GM21576 (cell line): Measurements from ENCODE around the gene CDO1.
"Not testable (repeated sequence)": the region's sequence is repeated elsewhere in the genome, so short reads cannot be mapped to it uniquely, and the experiment has no call there.

Experiments
- ATAC-seq: cut with Tn5 transposase; IDR thresholded peaks from one replicate; pipeline ENCODE4 v1.9.1; 2021; ENCODE audit warnings: mild to moderate bottlenecking, moderate library complexity; ENCODE audit not compliant: unreplicated experiment

The CDO1 gene

DNA sequence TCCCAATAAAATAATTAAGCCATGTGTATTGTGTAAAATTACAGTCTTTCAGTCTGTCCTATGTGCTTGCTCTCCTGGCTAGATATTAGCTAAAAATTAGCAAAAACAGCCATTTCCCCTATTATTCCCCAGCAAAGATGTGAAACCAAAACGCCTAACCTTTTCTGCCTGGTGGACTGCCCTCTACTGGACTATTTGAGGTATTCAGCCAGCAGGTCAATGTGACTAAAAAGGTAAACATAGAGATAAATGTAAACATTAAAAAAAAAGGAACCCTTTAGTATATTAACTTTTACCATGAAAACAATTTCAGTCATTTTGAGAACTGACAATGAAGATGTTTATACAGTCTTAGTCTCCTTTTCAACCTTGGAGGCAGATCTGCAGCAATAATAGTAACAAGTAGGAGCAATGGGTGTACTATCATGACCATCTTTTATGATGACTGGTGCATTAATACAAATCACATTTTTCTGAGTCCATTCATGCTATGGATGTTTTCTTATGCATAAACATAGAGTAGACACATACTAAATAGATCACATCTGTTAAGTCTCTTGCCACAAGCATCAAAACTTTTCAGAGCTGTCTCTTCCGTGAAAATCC, 14.8 kb upstream of the CDO1 start:
- ATAC-seq = no peak

DNA sequence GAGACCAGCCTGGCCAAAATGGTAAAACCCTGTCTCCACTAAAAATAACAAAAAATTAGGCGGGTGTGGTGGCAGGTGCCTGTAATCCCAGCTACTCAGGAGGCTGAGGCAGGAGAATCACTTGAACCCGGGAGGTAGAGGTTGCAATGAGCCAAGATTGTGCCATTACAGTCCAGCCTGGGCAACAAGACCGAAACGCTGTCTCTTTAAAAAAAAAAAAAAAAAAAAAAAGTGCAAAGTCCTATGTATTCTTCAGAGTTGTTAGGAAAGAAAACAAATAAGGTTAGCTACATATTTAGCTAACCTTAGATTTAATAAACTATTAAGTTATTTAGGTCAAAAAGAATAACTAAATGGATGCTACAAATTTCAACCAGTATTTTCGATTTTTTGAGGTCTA, 13.5 kb upstream of the CDO1 start:
- no peak for ATAC-seq

DNA sequence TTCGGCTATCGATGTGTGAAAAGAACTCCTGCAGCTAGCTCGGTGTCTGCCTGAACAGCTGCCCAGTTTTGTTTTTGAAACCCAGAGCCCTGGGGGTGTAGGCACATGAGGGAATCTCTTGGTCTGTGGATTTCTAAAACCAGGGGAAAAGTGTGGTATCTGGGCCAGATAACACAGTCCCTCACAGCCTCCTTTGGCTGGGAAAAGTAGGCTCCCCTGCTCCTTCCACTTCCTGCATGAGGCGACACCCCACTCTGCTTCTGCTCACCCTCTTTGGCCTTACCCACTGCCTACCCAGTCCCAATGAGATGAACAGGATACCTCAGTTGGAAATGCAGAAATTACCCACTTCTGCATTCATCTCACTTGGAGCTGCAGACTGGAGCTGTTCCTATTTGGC, 9.5 kb upstream of the CDO1 start:
- no peak for ATAC-seq

DNA sequence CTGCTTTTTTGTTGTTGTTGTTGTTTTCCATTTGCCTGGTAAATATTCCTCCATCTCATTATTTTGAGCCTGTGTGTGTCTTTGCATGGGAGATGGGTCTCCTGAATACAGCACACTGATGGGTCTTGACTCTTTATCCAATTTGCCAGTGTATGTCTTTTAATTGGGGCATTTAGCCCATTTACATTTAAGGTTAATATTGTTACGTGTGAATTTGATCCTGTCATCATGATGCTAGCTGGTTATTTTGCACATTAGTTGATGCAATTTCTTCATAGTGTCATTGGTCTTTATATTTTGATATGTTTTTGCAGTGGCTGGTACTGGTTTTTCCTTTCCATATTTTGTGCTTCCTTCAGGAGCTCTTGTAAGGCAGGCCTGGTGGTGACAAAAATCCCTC, 8.5 kb upstream of the CDO1 start:
- not testable (repeated sequence) for ATAC-seq

DNA sequence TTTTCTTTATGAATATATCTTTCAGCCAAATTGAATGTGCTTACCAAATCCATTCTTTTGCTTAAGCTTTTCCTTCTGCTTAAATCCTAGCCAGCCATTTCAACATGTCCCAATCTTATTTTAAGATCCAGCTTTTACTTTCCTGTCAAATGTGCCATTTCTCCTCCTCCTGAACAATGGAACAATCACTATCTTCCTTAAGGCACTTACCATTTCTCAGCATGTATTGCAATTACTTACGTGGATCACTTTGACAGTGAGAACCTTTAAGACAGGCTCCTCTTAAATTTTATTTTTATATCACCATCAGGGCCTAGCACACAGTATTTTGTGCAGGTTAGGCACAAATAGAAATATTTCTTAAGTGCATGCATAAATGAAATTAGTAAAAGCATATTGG, 4.4 kb upstream of the CDO1 start:
- no peak for ATAC-seq

- ATAC-seq = no peak
These were observed 2.4 kb upstream of the CDO1 start for GRCh38 chr5:115818821-115819220.

DNA sequence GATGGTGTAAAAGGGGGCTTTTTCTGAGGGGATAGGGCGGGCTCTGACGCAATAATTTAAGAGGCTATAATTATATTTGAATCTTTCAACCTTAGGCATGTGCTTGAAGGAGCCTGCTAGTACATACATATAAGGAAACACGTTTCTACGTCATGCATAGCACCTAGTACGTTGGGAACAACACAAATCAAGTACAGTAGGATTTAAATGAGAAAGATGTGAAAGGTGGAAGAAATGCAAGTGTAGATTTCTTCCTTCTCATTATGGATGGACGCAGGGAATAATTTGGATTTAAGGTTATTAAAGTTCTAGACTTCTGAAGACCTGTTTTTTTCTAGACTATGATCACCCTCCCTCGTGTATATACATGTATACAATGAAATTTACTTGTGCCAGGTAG, 927 bp upstream of the CDO1 start:
- no peak for ATAC-seq

- ATAC-seq = no peak
These were observed 700 bp downstream of the CDO1 start for GRCh38 chr5:115815693-115816225.

DNA sequence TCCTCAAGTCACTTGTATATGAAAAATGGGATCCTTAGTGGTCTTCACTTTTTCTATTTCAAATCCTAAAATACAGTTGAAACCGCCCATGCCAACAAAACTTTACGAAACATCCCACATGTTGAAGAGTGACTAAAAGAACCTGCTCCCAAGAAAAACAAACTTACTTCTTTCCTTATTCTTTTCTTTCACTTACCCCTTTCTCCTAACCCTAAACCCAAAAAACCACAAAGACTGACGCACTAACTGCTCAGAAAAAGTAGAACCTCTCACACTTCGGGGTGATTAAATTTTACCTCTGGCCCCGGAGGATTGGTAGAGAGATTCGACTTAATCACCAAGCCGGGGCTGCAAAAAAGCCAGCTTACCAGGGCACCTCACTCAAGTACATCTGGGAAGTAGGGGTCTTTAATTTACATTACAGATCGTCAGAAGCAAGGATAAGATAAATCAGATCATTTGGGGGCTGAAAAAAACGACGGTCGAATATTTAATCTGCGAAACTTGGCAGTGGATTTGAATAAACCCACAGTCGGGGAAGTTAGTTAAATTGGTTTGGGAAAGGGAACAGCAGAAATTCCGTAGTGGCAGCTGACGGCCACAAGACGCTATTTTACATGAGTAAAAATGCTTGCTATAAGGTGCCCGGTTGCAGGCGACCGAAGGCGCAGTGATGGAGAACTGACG, 1.3 kb downstream of the CDO1 start:
- ATAC-seq = peak; percentile 21

DNA sequence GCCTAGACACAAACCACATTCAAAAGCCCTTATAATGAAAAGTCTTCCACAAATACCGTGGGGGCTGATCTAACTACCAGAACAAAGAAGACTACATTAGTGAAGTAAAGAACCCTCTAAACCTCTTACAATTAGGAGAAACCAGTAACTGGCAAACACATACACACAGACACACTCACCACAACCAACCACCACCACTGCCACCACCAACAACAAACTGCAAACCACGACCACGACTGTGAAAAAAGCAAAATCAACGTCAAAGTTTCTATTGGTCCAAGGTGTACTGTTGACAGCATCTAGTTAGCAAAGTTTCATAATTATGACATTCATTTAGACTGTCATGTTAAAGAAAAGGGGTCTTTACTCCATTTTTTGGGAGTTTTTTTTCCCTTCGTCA, 2.7 kb downstream of the CDO1 start:
- no peak for ATAC-seq

- ATAC-seq = no peak
These were observed 4.1 kb downstream of the CDO1 start for GRCh38 chr5:115812372-115812771.

- ATAC-seq = no peak
These were observed 5.1 kb downstream of the CDO1 start for GRCh38 chr5:115811406-115811805.

GRCh38 chr5:115810761-115811160, 5.7 kb downstream of the CDO1 start:
- ATAC-seq = no peak

DNA sequence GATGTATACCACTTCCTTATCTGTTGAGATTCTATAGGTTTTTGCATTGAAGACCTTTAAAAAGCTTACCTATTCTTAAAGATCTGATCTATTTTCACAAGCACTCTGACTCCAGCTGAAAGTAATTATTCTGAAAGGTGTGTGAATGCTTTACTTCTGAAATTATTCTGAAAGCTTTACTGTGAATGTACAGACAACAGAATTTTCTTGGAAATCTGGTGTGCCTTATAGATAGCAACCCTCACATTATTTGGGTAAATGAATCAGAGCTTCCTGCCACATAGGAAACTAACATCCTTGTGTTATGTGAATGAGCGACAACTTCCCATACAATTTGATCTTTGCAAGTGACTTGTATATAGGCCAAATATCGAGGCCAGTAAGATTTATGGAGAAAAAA, 6.5 kb downstream of the CDO1 start:
- no peak for ATAC-seq

GRCh38 chr5:115808066-115808465, 8.4 kb downstream of the CDO1 start:
- not testable (repeated sequence) for ATAC-seq

GRCh38 chr5:115807654-115808052, 8.8 kb downstream of the CDO1 start:
- no peak for ATAC-seq

DNA sequence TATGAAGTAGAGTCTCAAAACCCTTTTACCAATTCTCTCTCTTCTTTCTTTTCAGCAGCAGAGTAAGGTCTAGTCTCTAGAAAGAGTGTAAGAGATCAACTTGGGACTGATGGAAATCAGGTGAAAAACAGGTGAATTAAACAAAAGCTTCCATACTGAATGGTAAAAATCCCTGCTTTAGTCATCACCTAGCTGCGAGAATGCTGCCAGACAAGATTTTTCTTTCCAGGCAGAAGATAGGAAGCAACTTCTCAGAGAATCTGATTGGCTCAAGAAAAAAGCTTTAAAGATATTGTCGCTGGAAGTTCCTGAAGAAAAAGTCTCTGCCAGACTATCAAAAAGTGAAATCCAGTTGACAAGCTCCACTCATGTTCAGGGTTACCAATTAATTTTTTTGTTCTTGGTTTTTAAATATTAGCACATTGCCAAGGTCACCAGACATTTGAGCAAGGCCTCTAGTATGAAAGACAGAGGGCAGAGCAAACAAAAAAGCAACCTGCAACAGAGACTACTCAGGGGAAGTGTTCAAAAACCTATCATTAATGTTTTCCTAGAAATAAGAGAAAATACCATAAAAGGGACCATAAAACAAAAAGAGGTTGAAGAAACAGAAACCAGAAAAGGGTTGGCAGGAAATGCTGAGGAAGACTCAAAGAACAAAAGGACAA, 9.3 kb downstream of the CDO1 start:
- no peak for ATAC-seq

- no peak for ATAC-seq
These were observed 14.5 kb downstream of the CDO1 start for GRCh38 chr5:115801984-115802383.

DNA sequence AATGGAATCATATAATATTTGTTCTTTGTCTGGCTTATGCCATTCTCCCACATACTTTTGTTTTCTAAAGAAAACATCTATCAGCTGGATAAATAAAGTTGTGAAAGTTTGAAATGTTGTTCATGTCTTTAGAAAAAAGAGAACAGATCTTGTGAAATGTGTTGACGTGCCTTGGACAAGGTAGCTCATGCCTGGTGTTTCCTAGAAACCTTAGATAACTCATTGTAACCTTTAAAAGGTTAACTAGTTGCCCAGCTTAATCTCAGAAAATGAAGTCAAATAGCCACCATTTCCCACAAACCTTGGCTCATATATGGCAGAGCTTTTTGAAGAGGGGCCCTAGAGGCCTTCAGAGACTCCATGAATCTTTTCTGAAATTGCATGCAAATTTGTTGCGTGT, 15.3 kb downstream of the CDO1 start:
- no peak for ATAC-seq

DNA sequence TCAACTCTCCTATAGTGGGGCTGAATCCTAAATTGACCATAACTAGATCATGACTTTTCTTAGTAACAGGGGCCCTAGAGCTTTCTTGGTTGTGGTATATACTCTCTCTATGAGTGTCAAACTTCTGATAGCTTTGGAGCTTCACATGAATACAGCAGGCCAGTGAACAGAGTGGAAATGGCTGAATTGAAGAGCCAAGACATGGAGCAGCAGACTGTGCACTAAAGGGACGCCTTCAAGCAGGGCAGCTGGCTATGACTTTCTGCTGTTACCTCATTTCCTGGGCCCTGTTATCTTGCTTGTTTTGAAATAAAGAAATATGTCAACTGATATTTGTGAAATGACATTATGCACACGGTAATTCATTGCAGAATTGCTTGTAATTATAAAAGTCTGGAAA, 16.4 kb downstream of the CDO1 start:
- ATAC-seq = no peak

- no peak for ATAC-seq
These were observed 18.2 kb downstream of the CDO1 start for GRCh38 chr5:115798252-115798651.

DNA sequence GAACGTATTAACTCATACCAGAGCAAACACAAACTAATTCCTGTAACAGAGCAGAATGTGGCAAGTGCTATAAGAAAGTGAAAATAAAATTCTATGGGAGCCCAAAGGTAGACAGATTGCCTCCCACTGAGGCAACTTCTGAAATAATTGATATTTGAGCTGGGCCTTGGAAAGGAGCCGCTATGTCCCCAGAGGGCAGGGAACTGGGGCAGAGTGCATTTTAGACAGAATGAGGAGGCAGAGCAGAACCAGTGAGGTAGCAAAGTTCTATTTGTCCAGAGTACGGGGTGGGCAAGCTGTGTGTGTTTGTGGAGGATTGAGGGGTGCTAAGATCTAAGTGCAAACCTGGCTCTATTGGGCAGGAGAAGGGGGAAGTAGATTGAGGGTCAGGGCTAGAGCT, 19.8 kb downstream of the CDO1 start:
- no peak for ATAC-seq
